ENCODE measurements around the gene CACNG8.
"Not testable (repeated sequence)": the region's sequence is repeated elsewhere in the genome, so short reads cannot be mapped to it uniquely, and the experiment has no call there.

The CACNG8 gene

GRCh38 chr19:54035215-54036178, 72.8 kb downstream of the CACNG8 start:
- peak; percentile 93 for DNase-seq (ENCODE audit: low spot score)

GRCh38 chr19:54036542-54036941, 73.8 kb downstream of the CACNG8 start:
- not testable (repeated sequence) for DNase-seq (ENCODE audit: low spot score)
